SU-DHL-6 (cell line): Measurements from ENCODE around the gene SRF.
A peak's percentile ranks its signal among the peaks of the same experiment; 100 is the strongest.

ENCODE experiments used
- H2AFZ ChIP-seq: fragments of 200-600 bp; sonication (generic); 2 replicates; pipeline ENCODE4 v1.6.1; 2014; ENCODE audit warnings: low read depth, mild to moderate bottlenecking, moderate library complexity, mixed read lengths, antibody characterized with exemption, low read length; ENCODE audit not compliant: severe bottlenecking
- H3F3A ChIP-seq: fragments of 200-600 bp; shearing (Covaris generic); 2 replicates; pipeline ENCODE4 v1.6.0; 2016; ENCODE audit warnings: antibody characterized with exemption, mild to moderate bottlenecking; ENCODE audit not compliant: insufficient read depth
- H3K27ac ChIP-seq: fragments of 200-600 bp; sonication (generic); 2 replicates; pipeline ENCODE4 v1.5.1; 2016; ENCODE audit warnings: low read depth, mild to moderate bottlenecking, low read length, moderate library complexity, mixed read lengths
- H3K27me3 ChIP-seq: fragments of 200-600 bp; sonication (generic), shearing (Covaris generic); 2 replicates; pipeline ENCODE4 v1.6.0; 2014; ENCODE audit warnings: mild to moderate bottlenecking, low read length
- H3K36me3 ChIP-seq: fragments of 200-600 bp; sonication (generic); 2 replicates; pipeline ENCODE4 v1.6.1; 2014; ENCODE audit warnings: mild to moderate bottlenecking, low read length, mixed read lengths
- H3K4me2 ChIP-seq: fragments of 300-600, 200-600 bp; shearing (Covaris generic), sonication (generic); 2 replicates; pipeline ENCODE4 v1.6.0; 2014; ENCODE audit warnings: low read length, low read depth, mild to moderate bottlenecking; ENCODE audit not compliant: poor library complexity, severe bottlenecking
- H3K4me3 ChIP-seq: fragments of 200-600 bp; sonication (generic); 2 replicates; pipeline ENCODE4 v1.5.1; 2014; ENCODE audit warnings: antibody characterized with exemption, low read length, mild to moderate bottlenecking, mixed read lengths; ENCODE audit not compliant: insufficient read depth, poor library complexity, severe bottlenecking
- H3K79me2 ChIP-seq: fragments of 200-600 bp; sonication (generic); 2 replicates; pipeline ENCODE4 v1.6.1; 2014; ENCODE audit warnings: mild to moderate bottlenecking, low read length, moderate library complexity; ENCODE audit not compliant: insufficient read depth
- H3K9ac ChIP-seq: fragments of 200-600 bp; sonication (generic); 2 replicates; pipeline ENCODE4 v1.7.0; 2014; ENCODE audit warnings: mild to moderate bottlenecking, low read length
- H3K9me2 ChIP-seq: fragments of 200-600 bp; sonication (generic); replicated peaks from 2 replicates; pipeline ENCODE4 v1.6.1; 2014; ENCODE audit warnings: low read length; ENCODE audit not compliant: insufficient read depth
- H3K9me3 ChIP-seq: fragments of 200-600 bp; sonication (generic); 2 replicates; pipeline ENCODE4 v1.6.1; 2014; ENCODE audit warnings: low read length, mixed read lengths; ENCODE audit not compliant: insufficient read depth
- H4K20me1 ChIP-seq: fragments of 200-600 bp; sonication (generic); 2 replicates; pipeline ENCODE4 v1.6.1; 2014; ENCODE audit warnings: low read depth, mild to moderate bottlenecking, antibody characterized with exemption, low read length, moderate library complexity, mixed read lengths
- CTCF ChIP-seq: fragments of 200-600 bp; sonication (generic); IDR thresholded peaks from one replicate; pipeline ENCODE4 v1.5.1; 2017; ENCODE audit warnings: antibody characterized with exemption, mild to moderate bottlenecking, low read length, moderate library complexity; ENCODE audit not compliant: insufficient read depth, poor library complexity, severe bottlenecking
- EZH2phosphoT487 ChIP-seq: fragments of 200-600 bp; sonication (generic), shearing (Covaris generic); conservative IDR thresholded peaks from 2 replicates; pipeline ENCODE4 v1.6.1; 2018; ENCODE audit warnings: mild to moderate bottlenecking, antibody characterized with exemption, low read length, moderate library complexity, mixed read lengths

SRF gene

GRCh38 chr6:43229803-43230620, 58.9 kb downstream of the SRF start:
- Histone ChIP-seq H3K79me2 (peaks cover 18% of the 10 kb centered on the region), H3K4me2 (peak overlapping the region; percentile 59), H3K36me3 (peaks cover 4% of the 10 kb centered on the region; the same call in 1 of the 2 replicates), H3K27me3 (no peaks in the 10 kb centered on the region), H3F3A (peaks cover 18% of the 10 kb centered on the region), H3K4me3 (no peak overlapping the region), H3K9me2 (no peaks in the 10 kb centered on the region), H3K9ac (0 out of 2 replicates have a peak overlapping the region, but pooled peaks have one; percentile 66), H2AFZ (peak overlapping the region; percentile 44), H4K20me1 (no peaks in the 10 kb centered on the region), H3K27ac (no peak overlapping the region), H3K9me3 (no peaks in the 10 kb centered on the region)
- no peak for TF ChIP-seq EZH2phosphoT487

- Histone ChIP-seq H2AFZ (no peak overlapping the region), H3K36me3 (no peaks in the 10 kb centered on the region), H3K27me3 (0 out of 2 replicates have a peak, but pooled peaks cover under 1% of the 10 kb centered on the region), H3K79me2 (peaks cover 18% of the 10 kb centered on the region), H3K27ac (no peak overlapping the region), H3K9me3 (no peaks in the 10 kb centered on the region), H3K9me2 (no peaks in the 10 kb centered on the region), H3K9ac (no peak overlapping the region), H3K4me3 (no peak overlapping the region), H3K4me2 (no peak overlapping the region), H3F3A (peaks cover 10% of the 10 kb centered on the region; the same call in 1 of the 2 replicates), H4K20me1 (no peaks in the 10 kb centered on the region)
- TF ChIP-seq EZH2phosphoT487 (no peak), CTCF (no peak)
Observed at GRCh38 chr6:43231053-43231452, 60.0 kb downstream of the SRF start.
